RWPE2 (cell line): Measurements from ENCODE around the gene PLEKHF1.

Experiments
- ATAC-seq: fragments of 200-7000 bp; cut with Tn5 transposase; 3 replicates; pipeline ENCODE4 v1.9.1; 2021; ENCODE audit warnings: low read depth
- DNase-seq: peaks from one replicate; pipeline ENCODE4 v3.0.0-alpha.2; 2020; ENCODE audit warnings: low spot score
- H3K27ac ChIP-seq: fragments of 450-650 bp; 2 replicates; pipeline ENCODE4 v1.5.1; 2017; ENCODE audit warnings: mild to moderate bottlenecking; ENCODE audit not compliant: poor library complexity, severe bottlenecking
- H3K27me3 ChIP-seq: fragments of 250-450 bp; sonication (Bioruptor Pico); 2 replicates; pipeline ENCODE4 v1.5.1; 2021; ENCODE audit warnings: mild to moderate bottlenecking, moderate library complexity; ENCODE audit not compliant: insufficient read depth, poor library complexity, severe bottlenecking
- H3K36me3 ChIP-seq: fragments of 250-450 bp; sonication (Bioruptor Pico); 2 replicates; pipeline ENCODE4 v1.5.1; 2020; ENCODE audit warnings: low read depth, mild to moderate bottlenecking, moderate library complexity
- H3K4me1 ChIP-seq: fragments of 250-450 bp; sonication (Bioruptor Pico); 2 replicates; pipeline ENCODE4 v1.5.1; 2021; ENCODE audit warnings: mild to moderate bottlenecking, moderate library complexity; ENCODE audit not compliant: insufficient read depth, poor library complexity, severe bottlenecking
- H3K4me3 ChIP-seq: fragments of 250-450 bp; sonication (Bioruptor Pico); 2 replicates; pipeline ENCODE4 v1.5.1; 2021; ENCODE audit warnings: mild to moderate bottlenecking, moderate library complexity; ENCODE audit not compliant: severe bottlenecking
- H3K9me3 ChIP-seq: fragments of 250-450 bp; sonication (Bioruptor Pico); 2 replicates; pipeline ENCODE4 v1.5.1; 2021; ENCODE audit warnings: mild to moderate bottlenecking, moderate library complexity; ENCODE audit not compliant: severe bottlenecking
- TF ChIP-seq, protein P1 (sequence below): fragments of 450-650 bp; IDR thresholded peaks from one replicate; pipeline ENCODE4 v1.5.1; 2017; ENCODE audit warnings: mild to moderate bottlenecking, moderate library complexity; ENCODE audit not compliant: poor library complexity, severe bottlenecking

Gene PLEKHF1

DNA sequence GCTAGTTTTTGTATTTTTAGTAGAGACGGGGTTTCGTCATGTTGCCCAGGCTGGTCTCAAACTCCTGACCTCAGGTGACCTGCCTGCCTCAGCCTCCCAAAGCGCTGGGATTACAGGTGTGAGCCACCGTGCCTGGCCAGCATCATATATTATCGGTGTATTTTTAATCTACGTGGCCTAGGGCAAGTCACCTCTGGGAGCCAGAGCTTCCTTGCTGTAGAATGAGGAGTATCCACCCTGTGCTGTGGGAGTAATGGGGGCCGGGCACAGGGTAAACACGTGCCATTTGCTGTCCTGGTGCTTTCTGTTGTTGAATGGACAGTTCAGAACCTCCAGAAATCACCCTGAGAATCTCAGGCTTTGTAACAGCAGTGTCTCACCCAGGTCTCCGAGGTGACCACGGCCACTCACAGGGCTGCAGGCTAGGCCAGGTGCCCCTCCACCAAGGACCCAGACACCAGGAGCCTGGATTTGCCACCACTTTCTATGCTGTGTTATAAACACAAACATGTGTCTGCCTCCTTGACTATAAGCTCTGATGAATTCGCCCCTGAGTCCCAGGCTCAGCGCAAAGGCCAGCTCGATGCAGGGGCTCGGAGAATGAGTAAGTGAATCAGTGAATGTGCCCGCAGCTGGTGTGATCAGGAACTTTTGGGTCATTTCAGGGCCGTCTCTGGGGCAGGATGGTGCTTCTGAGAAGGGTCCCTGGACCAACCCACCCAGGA, 36.4 kb upstream of the PLEKHF1 start:
- no peaks in the 10 kb centered on the region for H3K27me3 ChIP-seq
- no peak for DNase-seq
- H3K4me3 ChIP-seq: no peak overlapping the region
- no peak overlapping the region for H3K27ac ChIP-seq
- H3K9me3 ChIP-seq: no peaks in the 10 kb centered on the region
- TF ChIP-seq, protein P1, sequence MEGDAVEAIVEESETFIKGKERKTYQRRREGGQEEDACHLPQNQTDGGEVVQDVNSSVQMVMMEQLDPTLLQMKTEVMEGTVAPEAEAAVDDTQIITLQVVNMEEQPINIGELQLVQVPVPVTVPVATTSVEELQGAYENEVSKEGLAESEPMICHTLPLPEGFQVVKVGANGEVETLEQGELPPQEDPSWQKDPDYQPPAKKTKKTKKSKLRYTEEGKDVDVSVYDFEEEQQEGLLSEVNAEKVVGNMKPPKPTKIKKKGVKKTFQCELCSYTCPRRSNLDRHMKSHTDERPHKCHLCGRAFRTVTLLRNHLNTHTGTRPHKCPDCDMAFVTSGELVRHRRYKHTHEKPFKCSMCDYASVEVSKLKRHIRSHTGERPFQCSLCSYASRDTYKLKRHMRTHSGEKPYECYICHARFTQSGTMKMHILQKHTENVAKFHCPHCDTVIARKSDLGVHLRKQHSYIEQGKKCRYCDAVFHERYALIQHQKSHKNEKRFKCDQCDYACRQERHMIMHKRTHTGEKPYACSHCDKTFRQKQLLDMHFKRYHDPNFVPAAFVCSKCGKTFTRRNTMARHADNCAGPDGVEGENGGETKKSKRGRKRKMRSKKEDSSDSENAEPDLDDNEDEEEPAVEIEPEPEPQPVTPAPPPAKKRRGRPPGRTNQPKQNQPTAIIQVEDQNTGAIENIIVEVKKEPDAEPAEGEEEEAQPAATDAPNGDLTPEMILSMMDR: no peak
- no peaks in the 10 kb centered on the region for H3K36me3 ChIP-seq
- ATAC-seq: no peak
- H3K4me1 ChIP-seq: no peaks in the 10 kb centered on the region

DNA sequence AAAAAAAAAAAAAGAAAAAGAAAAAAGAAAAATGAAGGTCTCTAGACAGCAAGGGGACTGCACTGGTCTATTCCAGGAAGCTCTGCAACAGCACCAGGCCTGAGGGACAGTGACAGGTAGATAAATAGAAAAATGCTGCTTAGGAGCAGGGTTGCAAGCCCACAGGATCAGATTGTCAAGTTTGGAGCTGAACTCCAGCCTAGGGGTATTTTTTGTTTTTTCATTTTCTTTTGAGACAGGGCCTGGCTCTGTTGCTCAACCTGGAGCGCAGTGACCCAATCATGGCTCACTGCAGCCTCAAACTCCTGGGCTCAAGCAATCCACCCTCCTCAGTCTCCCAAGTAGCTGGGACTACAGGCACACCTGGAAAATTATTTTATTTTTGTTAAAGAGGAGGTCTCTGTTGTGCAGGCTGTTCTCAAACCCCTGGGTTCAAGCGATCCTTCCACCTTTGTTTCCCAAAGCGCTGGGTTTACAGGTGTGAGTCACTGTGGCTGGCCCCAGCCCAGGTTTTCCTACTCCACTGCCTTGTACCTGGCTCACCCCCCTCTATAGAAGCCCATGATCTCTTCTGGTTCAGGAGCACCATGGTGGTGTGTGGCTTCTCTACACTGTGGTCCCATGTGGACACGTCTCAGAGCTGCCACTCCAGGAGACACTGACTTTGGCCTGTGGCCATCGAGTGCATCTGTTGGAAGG, 35.3 kb upstream of the PLEKHF1 start:
- Histone ChIP-seq H3K4me3 (no peak overlapping the region), H3K4me1 (no peaks in the 10 kb centered on the region), H3K27ac (no peak overlapping the region), H3K27me3 (no peaks in the 10 kb centered on the region), H3K9me3 (no peaks in the 10 kb centered on the region), H3K36me3 (no peaks in the 10 kb centered on the region)
- TF ChIP-seq, protein P1: no peak
- ATAC-seq (no peak), DNase-seq (no peak)

DNA sequence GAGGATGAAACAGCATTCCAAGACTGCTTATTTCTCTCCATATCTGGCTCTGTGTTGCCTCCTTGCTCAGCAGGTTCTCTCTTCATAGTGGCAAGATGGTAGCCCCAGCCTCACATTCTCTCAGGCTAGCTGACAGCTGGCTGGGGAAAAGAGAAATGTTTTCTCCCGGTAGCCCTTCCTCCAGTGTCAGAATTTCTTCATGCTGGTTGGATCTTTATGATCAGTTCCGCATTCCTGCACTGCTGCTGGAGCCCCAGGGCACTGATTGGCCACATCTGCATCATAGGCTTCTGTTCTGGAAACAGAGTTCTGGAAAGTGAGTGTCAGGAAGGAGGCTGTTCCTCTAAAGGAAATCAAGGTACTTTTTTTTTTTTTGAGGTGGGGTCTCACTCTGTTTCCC, 34.6 kb upstream of the PLEKHF1 start:
- DNase-seq: no peak

DNA sequence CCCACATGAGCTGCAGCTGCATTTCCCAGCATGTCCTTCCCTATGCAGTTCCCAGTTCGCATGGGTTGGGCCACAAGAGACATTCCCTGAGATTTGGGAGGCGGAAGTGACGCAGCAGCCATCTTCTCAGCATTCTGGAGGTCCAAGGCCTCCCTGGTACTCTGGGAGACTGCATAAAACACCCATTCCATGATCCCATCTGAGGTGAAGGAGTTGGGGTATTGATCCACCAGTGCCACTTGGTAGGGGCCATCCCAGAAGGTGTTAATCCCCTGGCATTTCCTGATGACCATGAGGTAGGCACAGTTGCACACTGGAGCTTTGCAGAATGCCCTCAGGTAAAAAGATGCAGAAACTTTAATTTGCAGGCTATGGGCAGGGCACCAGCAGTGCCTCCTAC, 33.8 kb upstream of the PLEKHF1 start:
- no peak overlapping the region for H3K4me3 ChIP-seq
- TF ChIP-seq, protein P1: no peak
- H3K27me3 ChIP-seq: no peaks in the 10 kb centered on the region
- no peak overlapping the region for H3K27ac ChIP-seq
- H3K9me3 ChIP-seq: no peaks in the 10 kb centered on the region
- ATAC-seq (no peak), DNase-seq (no peak)
- no peaks in the 10 kb centered on the region for H3K36me3 ChIP-seq
- H3K4me1 ChIP-seq: no peaks in the 10 kb centered on the region

More for the DNA sequence above, 34.6 kb upstream of the PLEKHF1 start:
- TF ChIP-seq, protein P1: no peak
- no peak for ATAC-seq
- Histone ChIP-seq H3K9me3 (no peaks in the 10 kb centered on the region), H3K36me3 (no peaks in the 10 kb centered on the region), H3K27me3 (no peaks in the 10 kb centered on the region), H3K4me3 (no peak overlapping the region), H3K27ac (no peak overlapping the region), H3K4me1 (no peaks in the 10 kb centered on the region)

DNA sequence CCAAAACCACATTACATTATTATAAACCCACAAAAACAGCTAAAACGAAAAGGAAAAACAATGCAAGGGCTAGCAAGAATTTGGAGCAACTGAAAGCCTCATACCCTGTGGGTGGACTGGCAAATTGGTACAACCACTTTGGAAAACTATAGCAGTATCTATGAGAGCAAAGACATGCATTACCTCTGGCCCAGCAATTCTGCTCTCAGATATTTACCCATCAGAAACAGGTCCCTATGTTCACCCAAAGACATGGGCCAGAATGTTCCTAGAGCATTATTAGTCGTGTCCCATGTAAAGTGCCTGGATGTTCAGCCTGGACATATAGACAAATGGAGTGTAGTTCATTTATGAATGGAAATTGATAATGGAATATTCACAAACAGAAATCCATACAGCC, 31.3 kb upstream of the PLEKHF1 start:
- ATAC-seq (no peak), DNase-seq (no peak)
- H3K36me3 ChIP-seq: no peaks in the 10 kb centered on the region
- TF ChIP-seq, protein P1: no peak
- no peaks in the 10 kb centered on the region for H3K27me3 ChIP-seq
- no peaks in the 10 kb centered on the region for H3K4me1 ChIP-seq
- no peaks in the 10 kb centered on the region for H3K9me3 ChIP-seq
- H3K4me3 ChIP-seq: no peak overlapping the region
- no peak overlapping the region for H3K27ac ChIP-seq
